Lower lobe of right lung (tissue), 2 donors: Measurements from ENCODE around the gene TPM4. TPM values are rescaled to one million over a fixed set of nuclear protein-coding genes. Genes with fewer than 3 reads are reported as not detected.
"Not testable (repeated sequence)": the region's sequence is repeated elsewhere in the genome, so short reads cannot be mapped to it uniquely, and the experiment has no call there.

Experiments used
- ATAC-seq, 2 donors: fragments of 200-7000 bp; cut with Tn5 transposase; one replicate each; pipeline ENCODE4 v1.9.1; 2020 to 2022; ENCODE audit warnings: mild to moderate bottlenecking in 2 of 2, moderate library complexity in 2 of 2
- DNase-seq: peaks from one replicate; pipeline ENCODE4 v3.0.0-alpha.2; 2020
- H3K27ac ChIP-seq: fragments of 200-600 bp; one replicate; pipeline ENCODE4 v1.8.0; 2022
- H3K27me3 ChIP-seq: fragments of 200-600 bp; one replicate; pipeline ENCODE4 v1.8.0; 2022; ENCODE audit warnings: low read depth
- H3K36me3 ChIP-seq: fragments of 200-600 bp; one replicate; pipeline ENCODE4 v1.8.0; 2022; ENCODE audit warnings: mild to moderate bottlenecking
- H3K4me1 ChIP-seq: fragments of 200-600 bp; one replicate; pipeline ENCODE4 v1.8.0; 2022
- H3K4me3 ChIP-seq: fragments of 200-600 bp; one replicate; pipeline ENCODE4 v1.8.0; 2022; ENCODE audit warnings: mild to moderate bottlenecking
- H3K9me3 ChIP-seq: fragments of 200-600 bp; one replicate; pipeline ENCODE4 v1.8.0; 2022
- intact Hi-C: fragments of 100-400 bp; cut with DNase I; formaldehyde crosslinking; loops from one replicate; pipeline ENCODE4 v1.11.0; 2022
- long read RNA-seq: library from polyadenylated mRNA; unstranded; transcript quantifications from one replicate; pipeline ENCODE4 v2.0.0, GENCODE V29; 2021
- total RNA-seq: library from RNA; stranded (reverse); fragmentation: NEBNext Ultra II Directional; extraction: Animal tissue kit (Norgen Biotek cat#: 25700); gene quantifications from one replicate; pipeline ENCODE4 v1.2.1, GENCODE V29; 2021
- TF ChIP-seq, protein P1 (sequence below): fragments of 200-600 bp; IDR thresholded peaks from one replicate; pipeline ENCODE4 v1.8.0; 2022; ENCODE audit warnings: antibody characterized with exemption, mild to moderate bottlenecking
- donor health status: DM: no; HTN: yes; CAD: no; lungs with severe emphysema.

Gene TPM4
- 319 TPM for total RNA-seq
- long read RNA-seq, transcript TPM4-202 (9 exons, 1,417 nt): minor isoform, 15 of 657 reads
- long read RNA-seq, transcript TPM4-213 (1 exons, 2,672 nt): minor isoform, 50 of 657 reads
- long read RNA-seq, transcript TPM4-201 (8 exons, 2,666 nt): major isoform, 537 of 657 reads
- long read RNA-seq, partial matches to known transcripts: 21 of 657 reads
- long read RNA-seq, other reads (novel, unspliced or antisense): 34 of 657 reads

DNA sequence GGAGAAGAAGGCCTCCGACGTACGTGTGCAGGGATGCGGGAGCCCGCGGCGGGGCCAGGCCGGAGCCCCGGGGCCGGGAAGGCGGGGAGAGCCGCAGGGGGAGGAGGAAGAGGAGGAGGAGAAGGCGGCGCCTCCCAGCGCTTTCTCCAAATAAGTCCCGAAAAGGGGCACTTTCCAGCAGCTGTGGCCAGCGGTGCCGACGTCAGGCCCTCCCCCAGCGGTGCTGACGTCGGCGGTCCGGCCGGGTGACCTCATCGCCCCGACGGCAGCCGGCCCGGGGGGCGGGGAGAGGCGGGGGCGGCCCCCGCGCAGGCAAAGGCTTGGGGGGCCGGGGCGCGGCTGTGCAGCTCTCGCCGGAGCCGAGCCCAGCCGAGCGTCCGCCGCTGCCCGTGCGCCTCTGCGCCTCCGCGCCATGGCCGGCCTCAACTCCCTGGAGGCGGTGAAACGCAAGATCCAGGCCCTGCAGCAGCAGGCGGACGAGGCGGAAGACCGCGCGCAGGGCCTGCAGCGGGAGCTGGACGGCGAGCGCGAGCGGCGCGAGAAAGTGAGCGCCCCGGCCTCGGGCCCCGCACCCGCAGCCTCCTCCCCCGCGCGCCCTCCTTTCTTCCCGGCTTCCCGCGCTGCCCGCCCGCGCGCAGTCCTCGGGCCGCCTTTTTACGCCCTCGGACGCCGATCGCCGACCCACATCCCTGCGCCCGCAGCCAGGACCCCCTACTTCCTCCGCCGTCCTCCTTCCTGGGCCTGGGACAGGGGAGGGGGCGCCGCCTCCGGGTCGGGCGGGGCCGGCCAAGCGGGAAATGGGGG lies at the start of gene TPM4:
TPM4 (plus strand) TSS at position 342 of the 804 bp plus-strand sequence; CDS start at position 413, 71 bp downstream.
- Histone ChIP-seq H3K27me3 (no peaks in the 10 kb centered on the region), H3K4me1 (peaks cover 64% of the 10 kb centered on the region), H3K36me3 (peaks cover 11% of the 10 kb centered on the region), H3K9me3 (no peaks in the 10 kb centered on the region), H3K27ac (peak within 1 kb of the TSS; percentile 100), H3K4me3 (peak within 1 kb of the TSS; percentile 90)
- peak; percentile 95 for DNase-seq
- TF ChIP-seq, protein P1, sequence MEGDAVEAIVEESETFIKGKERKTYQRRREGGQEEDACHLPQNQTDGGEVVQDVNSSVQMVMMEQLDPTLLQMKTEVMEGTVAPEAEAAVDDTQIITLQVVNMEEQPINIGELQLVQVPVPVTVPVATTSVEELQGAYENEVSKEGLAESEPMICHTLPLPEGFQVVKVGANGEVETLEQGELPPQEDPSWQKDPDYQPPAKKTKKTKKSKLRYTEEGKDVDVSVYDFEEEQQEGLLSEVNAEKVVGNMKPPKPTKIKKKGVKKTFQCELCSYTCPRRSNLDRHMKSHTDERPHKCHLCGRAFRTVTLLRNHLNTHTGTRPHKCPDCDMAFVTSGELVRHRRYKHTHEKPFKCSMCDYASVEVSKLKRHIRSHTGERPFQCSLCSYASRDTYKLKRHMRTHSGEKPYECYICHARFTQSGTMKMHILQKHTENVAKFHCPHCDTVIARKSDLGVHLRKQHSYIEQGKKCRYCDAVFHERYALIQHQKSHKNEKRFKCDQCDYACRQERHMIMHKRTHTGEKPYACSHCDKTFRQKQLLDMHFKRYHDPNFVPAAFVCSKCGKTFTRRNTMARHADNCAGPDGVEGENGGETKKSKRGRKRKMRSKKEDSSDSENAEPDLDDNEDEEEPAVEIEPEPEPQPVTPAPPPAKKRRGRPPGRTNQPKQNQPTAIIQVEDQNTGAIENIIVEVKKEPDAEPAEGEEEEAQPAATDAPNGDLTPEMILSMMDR: no peak
- ATAC-seq: peak; percentile 88 to 93
- intact Hi-C loops: no loop called here

- no peaks in the 10 kb centered on the region for H3K4me1 ChIP-seq
- intact Hi-C loops: no loop called here
- no peak overlapping the region for H3K4me3 ChIP-seq
- H3K36me3 ChIP-seq: no peaks in the 10 kb centered on the region
- ATAC-seq: no peak
- H3K27ac ChIP-seq: no peak overlapping the region
- no peaks in the 10 kb centered on the region for H3K27me3 ChIP-seq
- DNase-seq: no peak
- TF ChIP-seq, protein P1: no peak
- H3K9me3 ChIP-seq: no peaks in the 10 kb centered on the region
These were observed 49.5 kb upstream of the TPM4 start for GRCh38 chr19:16026756-16027155.

DNA sequence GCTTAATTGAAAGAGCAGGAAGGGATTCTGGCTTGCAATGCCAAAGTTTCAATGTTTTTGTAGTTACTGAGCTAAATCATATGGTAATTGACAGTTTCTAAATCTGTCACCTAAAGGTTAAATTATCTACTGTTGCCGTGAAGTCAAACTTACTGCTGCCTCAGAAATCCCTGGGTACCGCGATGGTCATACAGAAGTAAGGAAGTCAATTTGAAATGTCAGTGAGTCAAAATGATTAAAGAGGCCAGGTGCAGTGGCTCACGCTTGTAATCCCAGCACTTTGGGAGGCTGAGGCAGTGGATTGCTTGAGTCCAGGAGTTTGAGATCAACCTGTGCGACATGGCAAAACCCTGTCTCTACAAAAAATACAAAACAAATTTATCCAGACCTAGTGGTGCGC lies 48.8 kb upstream of the TPM4 start:
- H3K27me3 ChIP-seq: no peaks in the 10 kb centered on the region
- no peak overlapping the region for H3K27ac ChIP-seq
- DNase-seq (no peak), ATAC-seq (no peak)
- H3K36me3 ChIP-seq: no peaks in the 10 kb centered on the region
- no peaks in the 10 kb centered on the region for H3K4me1 ChIP-seq
- no peaks in the 10 kb centered on the region for H3K9me3 ChIP-seq
- no peak overlapping the region for H3K4me3 ChIP-seq
- intact Hi-C loops: no loop called here
- TF ChIP-seq, protein P1: no peak

DNA sequence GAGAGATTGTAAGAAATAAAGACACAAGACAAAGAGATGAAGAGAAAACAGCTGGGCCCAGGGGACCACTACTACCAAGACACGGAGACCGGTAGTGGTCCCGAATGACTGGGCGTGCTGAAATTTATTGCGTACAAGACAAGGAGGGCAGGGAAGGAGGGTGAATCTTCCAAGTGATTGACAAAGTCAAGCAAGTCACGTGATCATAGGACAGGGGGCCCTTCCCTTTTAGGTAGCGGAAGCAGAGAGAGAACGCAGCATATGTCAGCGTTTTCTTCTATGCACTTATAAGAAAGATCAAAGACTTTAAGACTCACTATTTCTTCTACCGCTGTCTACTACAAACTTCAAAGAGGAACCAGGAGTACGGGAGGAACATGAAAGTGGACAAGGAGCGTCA lies 46.1 kb upstream of the TPM4 start:
- DNase-seq, H3K9me3 ChIP-seq, intact Hi-C loops, H3K27me3 ChIP-seq, H3K4me3 ChIP-seq, ATAC-seq, H3K4me1 ChIP-seq, H3K36me3 ChIP-seq, H3K27ac ChIP-seq: not testable (repeated sequence)

GRCh38 chr19:16030964-16031871 lies 45.1 kb upstream of the TPM4 start:
- intact Hi-C loops: no loop called here
- TF ChIP-seq, protein P1: no peak

More at GRCh38 chr19:16030964-16031871, 45.1 kb upstream of the TPM4 start:
- H3K36me3 ChIP-seq: no peaks in the 10 kb centered on the region
- no peak overlapping the region for H3K27ac ChIP-seq
- no peak overlapping the region for H3K4me3 ChIP-seq
- H3K9me3 ChIP-seq: no peaks in the 10 kb centered on the region
- no peaks in the 10 kb centered on the region for H3K27me3 ChIP-seq
- DNase-seq: no peak
- ATAC-seq: no peak
- H3K4me1 ChIP-seq: no peaks in the 10 kb centered on the region
